Fibroblast of skin of scalp (primary cell): ENCODE data around the gene ALDH18A1. TPM values are rescaled to one million over a fixed set of nuclear protein-coding genes. Genes with fewer than 3 reads are reported as not detected.
"Not testable (repeated sequence)": the region's sequence is repeated elsewhere in the genome, so short reads cannot be mapped to it uniquely, and the experiment has no call there.

Experiments
- DNase-seq: peaks from one replicate; pipeline ENCODE4 v3.0.0-alpha.2; 2013
- polyA plus RNA-seq, 2 experiments: library from polyadenylated mRNA; unstranded; fragments of 120-200 nt; gene quantifications; one replicate each; pipeline ENCODE4 v1.2.1, GENCODE V29; 2013; ENCODE audit not compliant: insufficient read length in 2 of 2

ALDH18A1 gene
- polyA plus RNA-seq (2013, experiment 1 of 2; ENCODE audit: insufficient read length): 119 TPM
- polyA plus RNA-seq (2013, experiment 2 of 2; ENCODE audit: insufficient read length): 118 TPM

DNA sequence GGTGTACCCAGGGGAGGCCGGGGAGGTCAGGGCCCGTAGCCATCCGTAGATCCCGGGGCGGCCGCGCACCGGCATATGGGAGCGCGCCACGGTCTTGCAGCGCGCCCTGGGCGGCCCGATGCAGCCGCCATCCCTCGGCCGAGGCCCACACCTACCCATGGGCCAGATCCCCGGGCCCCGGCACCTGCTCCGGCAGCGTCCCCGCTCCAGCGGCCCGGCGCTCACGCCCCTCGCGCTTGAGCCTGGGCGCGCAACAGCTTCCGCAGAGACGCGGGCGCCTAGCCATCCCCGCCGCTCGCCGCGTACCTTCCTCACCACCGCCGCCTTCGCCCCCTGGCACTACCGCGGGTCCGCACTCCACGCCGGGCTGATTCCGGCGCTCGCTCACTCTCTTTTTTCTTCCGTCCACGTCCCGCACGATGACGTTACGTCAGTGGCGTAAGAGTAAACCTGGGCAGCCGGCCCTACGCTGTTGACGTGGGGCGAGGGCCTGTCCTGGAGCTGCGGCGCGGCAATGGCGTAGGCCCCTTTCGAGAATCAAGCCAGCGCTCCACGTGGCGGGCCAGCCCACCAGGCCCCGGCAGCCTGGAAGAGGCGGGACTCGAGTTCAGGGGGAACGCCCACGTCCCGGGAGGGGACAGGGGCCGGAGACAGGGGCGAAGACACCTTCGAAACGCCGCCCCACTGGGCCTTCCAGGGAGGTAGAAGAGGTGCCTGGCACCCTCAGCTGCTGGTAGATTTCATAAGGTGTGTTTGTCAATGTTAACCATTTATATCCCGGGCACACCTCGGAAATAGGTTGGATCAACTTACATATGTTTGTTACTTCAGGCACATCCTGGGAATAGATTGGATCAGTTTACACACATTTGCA, at the start of gene ALDH18A1:
TSS of gene ALDH18A1 (minus strand) at position 421 of the 874 bp plus-strand sequence. CDS start 3,334 bp downstream, outside the sequence.
- peak; percentile 94 for DNase-seq

DNA sequence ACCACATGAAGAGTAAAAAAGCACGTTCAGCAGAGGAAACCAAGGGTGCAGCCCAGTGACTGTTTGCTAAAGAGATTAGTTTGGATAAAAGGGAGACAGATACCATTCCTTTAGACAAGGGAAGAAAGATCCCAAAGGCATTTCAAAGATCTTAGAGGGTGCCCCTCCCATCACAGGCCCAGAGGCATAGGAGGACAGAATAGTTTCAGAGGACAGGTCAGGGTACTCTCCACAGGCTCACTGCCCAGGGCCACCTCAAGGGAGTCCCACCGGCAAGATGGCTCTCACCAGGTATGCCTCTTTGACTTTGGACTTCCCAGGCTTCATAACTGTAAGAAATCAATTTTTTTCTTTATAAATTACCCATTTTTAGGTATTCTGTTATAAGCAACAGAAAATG, 41.9 kb upstream of the ALDH18A1 start:
- no peak for DNase-seq

DNA sequence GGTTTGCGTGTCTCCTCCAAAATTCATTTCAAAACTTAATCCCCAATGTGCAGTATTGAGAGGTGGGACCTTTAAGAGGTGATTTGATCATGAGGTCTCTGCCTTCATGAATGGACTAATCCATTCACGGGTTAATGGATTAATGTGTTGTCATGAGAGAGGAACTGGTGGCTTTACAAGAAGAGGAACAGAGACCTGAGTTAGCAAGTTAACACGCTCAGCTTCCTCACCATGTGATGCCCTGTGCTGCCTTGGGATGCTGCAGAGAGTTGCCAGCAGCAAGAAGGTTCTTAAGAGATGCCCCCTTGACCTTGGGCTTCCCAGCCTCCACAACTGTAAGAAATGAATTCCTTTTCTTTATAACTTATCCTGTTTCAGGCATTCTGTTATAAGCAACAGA, 40.9 kb upstream of the ALDH18A1 start:
- no peak for DNase-seq

DNA sequence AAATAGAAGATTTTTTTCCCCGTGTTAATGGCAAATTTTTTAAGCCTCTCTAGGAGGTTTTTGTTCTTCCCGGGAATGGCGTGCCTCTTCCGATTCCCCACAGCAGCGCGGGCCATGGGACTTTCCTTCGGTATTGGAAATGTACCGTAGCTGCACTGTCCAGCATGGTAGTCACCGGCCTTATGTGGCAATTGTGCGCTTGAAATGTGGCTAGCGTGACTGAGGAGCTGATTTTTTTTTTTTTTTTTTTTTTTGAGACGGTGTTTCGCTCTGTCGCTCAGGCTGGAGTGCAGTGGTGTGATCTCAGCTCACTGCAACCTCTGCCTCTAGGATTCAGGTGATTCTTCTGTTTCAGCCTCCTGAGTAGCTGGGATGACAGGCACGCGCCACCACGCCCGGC, 38.2 kb upstream of the ALDH18A1 start:
- DNase-seq: no peak

DNA sequence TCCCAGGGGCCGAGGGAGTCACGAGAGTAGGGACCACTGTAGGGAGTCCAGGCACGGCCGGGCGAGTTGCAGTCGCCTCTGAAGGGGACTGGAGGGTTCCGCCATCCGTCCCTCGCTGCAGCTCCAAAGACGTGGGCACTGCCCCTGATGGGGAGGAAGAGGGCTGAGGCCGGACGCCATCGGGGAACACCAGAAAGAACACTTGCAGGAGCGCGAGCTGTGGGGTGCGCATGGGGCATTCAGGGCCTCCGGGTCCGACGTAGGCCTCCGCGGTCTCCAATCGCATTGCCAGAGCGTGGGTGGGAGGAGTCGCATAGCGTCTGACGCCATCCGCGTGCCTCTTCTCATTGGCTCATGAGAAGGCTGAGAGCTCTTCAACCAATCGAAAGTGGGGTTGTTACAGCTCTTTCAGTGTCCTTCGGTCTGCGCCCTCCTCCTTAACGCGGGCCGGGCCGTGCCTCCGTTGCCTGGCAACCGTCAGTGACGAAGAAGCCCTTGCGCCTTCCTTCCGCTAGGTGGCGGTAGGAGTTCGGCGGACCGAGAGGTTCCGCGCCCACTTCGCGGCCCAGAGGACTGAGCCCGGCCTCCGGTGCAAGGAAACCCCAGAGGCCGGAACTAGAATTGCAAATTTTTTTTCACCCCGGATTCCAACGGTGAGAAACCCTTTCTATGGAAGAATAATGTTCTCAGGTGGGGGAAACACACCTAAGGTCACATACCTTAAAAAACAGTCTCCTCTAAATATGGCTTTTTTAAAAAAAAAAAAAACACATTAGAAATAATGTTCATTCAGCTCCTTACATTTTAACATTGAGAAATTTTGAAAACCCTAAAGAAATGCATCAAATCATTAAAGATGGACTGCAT, 37.4 kb upstream of the ALDH18A1 start, which contains the start of gene TCTN3:
TSS of gene TCTN3 (minus strand) at position 260 of the 867 bp plus-strand sequence. CDS start at position 232, 28 bp downstream.
- DNase-seq: peak; percentile 100

DNA sequence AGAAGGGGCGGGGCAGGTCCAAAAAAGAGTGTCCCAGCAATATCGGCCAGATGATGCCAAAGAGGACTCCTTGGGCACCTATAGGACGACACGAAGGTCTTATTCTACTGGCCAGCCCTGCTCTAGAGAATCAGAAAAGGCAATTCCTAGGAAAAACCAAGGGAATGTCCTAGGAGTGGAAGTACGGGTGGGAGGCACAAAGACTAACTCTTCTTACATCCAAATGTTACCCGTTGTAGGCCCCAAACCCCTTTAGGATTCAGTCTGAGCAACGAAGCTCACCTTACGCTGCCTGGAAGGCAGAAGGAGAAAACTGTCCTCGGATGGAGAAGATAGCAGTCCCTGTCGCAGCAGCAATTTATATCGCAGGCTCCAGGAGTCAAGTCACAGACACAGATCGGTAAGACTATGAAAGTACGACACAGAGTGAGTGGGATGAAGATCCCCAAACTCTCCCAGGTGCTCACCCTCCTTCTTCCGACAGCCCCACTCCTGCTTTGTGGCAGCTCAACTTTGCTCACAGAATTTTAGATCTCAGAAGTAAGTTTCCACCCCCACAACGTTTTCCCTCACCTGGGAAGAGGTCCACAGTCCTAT, 36.7 kb upstream of the ALDH18A1 start:
- no peak for DNase-seq

DNA sequence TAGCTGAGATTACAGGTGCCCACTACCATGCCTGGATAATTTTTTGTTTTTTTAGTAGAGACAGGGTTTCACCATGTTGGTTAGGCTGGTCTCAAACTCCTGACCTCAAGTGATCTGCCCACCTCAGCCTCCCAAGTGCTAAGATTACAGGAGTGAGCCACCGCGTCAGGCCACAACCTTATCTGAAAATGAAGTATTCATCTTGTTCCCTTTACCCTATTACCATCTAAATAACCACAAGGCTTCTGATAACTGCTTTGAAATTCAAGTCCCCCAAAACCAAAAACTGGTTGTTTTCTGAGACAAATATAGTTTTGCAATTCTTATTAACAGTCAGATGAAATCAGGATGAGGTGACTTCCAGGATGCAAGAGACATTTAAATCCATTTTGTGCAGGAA, 34.8 kb upstream of the ALDH18A1 start:
- no peak for DNase-seq

DNA sequence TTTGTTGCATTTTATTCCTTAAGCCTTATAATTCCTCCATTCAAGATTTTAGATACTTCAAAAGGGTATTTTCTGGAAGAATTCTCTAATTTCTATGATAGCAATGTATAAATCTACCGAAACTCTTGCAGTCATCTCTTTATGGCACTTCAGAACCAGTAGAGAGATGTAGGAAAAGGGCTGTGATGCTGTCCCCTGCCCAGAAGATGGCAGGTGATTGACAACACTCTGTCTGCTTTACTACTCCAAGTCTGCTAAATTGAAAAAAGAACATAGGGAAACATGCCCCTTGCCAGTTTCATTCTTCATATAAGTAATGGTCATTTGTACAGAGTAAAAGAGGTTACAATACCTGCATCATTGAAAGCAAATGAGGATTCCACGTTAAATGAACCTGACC, 32.1 kb upstream of the ALDH18A1 start:
- DNase-seq: no peak

DNA sequence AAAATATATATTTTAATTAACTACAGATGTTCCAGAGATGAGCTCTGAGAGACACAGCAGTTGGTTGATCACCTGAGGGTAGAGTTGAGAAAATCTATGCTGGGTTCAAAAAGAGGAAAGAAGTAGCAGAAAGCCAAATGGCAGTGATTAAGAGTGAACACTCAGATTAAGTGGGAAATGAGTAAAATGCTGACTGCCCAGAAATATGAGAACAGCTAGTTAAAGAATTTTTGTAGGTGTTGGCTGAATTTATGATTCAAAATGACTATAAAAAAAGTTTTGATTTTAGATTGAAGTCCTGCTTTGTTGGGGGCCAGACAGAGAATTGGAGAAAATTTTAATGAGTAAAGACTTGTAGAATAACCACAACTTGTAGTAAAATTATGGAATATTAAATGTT, 27.5 kb upstream of the ALDH18A1 start:
- DNase-seq: no peak

DNA sequence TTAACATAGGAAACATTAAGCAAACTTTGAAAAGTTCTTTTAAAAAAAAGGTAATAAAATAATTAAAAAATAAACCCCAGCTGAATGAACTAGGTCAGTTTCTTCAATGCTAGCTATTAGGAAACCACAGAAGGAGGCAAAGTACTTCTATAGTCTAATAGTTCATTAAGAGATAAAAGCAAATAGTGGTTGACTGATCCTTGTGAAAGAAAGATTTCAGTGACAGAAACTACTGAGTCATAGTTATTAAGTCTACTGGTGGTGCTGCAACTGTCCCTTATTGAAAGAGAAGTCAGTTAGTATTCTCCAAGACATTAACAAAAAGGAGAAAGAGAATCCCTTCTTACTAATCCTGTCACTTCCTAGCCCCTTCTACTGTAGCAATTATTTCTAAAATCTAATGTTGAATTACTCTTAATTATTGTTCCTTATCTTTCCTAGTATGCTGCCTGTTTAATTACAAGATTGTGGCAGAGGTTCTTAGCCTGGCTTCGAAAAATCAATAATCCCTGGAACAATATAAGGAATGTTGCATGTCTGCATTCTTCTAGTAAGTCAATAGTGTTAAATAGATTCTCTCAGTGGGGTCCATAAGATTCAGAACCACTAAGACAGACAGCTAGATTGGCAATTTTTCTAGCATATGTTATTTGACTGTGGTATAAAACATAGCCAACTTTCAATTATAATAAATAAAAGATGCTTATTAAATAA, 19.0 kb upstream of the ALDH18A1 start:
- no peak for DNase-seq

DNA sequence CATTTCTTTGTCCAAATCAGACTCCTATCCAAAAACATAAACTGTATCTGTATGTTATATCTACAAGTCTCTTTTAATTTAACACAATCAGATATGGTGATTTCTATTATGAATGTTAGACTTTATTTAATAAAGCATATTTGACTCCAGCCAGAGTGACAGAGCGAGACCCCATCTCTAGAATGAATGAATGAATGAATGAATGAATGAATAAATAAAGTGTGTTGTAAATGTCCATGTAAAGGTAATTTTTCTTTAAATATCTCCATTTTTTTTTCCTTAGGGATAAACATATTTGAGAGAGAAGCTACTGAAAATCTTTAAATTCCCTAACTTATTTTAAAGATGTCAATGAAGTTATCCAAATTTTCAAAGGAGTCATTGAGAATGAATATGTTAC, 18.1 kb upstream of the ALDH18A1 start:
- no peak for DNase-seq

DNA sequence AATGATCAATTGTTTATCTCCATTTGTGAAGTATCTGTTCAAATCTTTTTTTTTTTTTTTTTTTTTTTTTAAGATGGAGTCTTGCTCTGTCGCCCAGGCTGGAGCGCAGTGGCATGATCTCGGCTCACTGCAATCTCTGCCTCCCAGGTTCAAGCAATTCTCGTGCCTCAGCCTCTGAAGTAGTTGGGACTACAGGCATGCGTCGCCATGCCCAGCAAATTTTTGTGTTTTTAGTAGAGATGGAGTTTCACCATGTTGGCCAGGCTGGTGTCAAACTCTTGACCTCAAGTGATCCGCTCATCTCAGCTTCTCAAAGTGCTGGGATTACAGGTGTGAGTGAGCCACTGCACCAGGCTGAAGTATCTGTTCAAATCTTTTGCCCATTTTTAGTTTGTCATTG, 16.1 kb upstream of the ALDH18A1 start:
- not testable (repeated sequence) for DNase-seq

DNA sequence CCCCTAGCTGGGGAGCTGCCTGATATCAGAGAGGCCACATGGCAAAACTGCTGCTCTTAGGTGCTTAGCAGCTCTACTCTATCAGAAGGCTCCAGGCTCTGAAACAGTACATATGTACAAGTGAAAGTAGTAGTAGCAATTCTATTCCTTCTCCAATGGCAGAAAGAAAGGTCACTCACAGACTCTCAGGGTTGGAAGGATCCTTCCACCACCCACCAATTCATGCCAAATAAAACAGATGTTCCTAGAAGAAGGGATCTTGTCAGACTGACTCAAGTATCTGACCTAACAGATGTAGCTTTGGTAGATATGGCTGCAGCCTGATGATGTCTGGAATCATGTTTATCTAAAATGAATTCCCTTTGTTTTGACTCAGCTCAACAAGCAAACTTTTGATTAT, 8.0 kb upstream of the ALDH18A1 start:
- no peak for DNase-seq

DNA sequence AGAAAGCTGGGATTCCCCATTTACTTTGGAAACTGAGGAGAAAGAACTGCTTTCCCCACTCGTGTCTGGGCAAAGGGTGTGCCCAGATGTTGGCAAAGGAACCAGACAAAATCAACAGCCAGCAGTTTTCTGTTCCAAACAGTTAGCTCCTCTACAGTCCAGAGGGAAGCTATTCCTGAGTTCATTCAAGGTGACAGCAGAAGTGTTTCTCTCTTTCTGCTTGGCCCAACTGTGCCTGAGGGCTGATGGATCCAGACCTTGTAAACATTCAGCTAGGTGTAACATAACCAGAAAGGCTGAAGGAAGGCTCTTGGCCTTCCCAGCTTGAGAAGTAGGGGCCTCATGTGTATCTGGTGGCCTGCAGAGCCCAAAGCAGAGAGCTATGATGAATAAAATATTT, 7.0 kb upstream of the ALDH18A1 start:
- no peak for DNase-seq

DNA sequence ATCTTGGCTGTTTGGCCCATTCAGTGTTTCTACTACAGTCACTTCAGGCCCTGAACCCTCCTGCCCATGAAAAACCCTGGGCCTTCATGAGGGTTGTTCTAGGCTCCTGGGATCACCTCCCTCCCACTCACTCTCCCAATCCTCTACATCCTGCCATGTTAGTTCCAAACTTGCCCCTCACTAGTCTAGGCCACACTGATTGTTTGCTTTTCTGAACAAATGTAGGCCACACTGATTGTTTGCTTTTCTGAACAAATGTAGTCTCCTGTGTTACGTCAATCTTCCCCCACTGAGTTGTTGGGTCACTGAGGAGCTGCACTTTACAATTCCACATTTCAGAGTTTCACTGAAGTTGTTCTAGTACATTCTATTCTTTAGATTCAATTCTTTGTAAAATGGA, 5.3 kb upstream of the ALDH18A1 start:
- DNase-seq: no peak

DNA sequence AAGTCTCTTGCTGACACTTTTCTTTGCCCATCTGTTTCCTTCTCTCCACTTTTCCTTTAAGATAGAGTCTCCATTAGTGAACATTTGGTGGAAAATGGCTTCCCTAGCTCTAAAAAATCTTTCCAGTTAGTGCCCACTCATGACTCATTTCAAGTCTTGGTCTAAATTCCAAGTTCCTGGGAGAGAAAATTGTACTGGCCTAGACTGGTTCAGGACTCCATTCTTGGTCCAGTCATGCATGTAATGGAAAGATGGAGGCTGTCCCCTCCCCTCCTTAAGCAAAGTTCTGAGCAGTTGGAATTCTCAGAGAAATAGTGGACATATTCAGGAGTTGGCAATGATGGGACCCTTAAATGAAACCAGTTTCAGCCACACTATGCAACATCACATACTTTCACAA, 3.8 kb upstream of the ALDH18A1 start:
- DNase-seq: peak; percentile 53

DNA sequence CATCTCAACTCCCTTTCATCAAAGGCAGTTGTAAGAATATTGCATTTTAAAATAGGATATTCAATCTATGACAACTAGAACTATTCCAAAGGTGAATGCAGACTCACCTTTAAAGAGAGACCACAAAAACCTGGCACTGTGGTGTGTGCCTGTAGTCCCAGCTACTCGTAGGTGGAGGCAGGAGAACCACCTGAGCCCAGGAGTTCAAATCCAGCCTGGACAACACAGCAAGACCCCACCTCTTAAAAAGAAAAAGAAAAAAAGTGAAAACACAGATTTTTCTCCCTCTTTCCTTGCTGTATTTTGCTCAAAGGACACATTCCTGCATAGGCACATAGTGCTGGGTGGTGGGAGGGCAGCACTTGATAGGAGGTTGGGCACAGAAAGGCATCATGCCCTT, 739 bp upstream of the ALDH18A1 start:
- no peak for DNase-seq

DNA sequence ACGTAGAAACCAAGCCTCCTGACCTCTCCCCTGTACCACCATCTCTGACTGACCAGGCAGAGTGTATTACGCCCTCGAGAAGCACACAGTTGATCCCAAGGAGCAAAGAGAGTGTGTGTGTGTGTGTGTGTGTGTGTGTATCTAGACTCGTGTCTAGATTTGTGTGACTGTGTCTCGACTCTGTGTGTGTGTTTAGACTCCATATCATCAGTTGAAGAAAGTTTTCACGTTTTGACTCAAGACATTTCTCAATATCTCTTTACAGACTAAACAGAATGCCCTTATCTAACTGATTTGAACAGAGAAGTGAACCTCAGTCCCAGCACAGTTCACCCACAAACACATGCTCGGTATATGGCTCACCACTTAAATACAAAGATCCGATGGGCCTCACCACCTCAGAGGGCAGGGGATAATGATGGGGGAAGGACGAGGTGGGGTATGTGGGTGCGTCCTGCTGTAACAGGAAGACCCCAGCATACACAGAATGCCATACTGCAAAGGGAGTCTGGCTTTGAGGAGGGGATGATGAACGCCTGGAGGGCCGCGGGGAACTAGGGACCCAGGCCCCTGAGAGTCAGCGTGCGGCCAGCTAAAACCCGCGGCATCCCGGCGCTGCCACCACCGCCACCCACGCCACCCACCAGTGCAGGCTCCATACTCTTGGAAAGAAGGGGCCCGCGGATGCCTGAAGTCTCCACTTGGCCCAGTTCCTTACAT, 780 bp downstream of the ALDH18A1 start:
- peak; percentile 12 for DNase-seq

DNA sequence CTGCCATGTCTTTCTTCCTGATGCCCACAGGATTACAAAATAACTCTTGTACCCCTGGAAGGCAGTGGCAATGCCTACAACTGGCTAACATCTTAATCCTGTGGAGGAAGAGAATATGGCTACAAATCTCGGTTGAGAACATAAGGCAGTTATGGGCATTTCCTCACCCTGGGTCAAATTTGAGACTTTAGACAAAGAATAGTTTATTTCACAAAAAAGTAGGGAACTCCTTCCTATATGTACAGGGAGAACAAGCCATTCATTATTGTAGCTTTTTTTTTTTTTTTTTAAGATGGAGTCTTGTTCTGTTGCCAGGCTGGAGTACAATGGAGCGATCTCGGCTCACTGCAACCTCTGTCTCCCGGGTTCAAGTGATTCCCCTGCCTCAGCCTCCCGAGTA, 2.6 kb downstream of the ALDH18A1 start:
- no peak for DNase-seq

DNA sequence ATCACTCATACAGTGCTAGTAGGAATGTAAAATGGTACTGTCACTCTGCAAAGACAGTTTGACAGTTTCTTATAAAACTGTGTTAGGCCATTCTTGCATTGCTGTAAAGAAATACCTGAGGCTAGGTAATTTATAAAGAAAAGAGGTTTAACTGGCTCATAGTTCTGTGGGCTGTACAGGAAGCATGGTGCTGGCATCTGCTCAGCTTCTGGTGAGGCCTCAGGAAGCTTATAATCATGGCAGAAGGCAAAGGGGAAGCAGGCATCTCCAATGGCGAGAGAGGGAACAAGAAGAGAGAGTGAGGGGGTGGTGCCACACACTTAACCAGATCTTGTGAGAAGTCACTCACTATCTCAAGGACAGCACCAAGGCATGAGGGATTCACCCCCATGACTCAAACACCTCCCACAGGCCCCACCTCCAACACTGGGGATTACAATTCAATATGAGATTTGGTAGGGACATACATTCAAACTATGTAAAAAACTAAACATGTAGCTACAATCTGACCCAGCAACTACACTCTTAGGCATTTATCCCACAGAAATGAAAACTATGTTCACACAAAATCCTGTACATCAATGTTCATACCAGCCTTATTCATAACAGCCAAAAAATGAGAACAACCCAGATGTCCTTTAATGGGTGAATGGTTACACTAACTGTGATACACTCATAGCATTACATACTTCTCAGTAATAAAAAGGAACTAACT, 5.0 kb downstream of the ALDH18A1 start:
- peak; percentile 65 for DNase-seq

DNA sequence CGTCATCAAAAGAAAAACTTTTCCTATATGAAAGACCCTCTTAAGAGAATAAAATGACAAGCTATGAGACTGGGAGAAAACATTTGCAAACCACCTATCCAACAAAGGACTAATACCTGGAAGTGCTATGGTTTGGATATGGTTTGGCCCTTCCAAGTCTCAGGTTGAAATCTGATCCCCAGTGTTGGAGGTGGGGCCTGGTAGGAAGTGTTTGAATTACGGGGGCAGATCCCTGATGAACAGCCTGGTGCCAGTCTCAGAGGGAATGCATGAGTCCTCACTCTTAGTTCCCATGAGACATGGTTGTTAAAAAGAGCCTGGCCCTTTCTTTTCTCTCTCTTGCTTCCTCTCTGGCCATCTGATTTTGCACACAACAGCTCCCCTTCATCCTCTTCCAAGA, 6.3 kb downstream of the ALDH18A1 start:
- no peak for DNase-seq
